Mesothelial cell of epicardium (in vitro differentiated cells): ENCODE data around the gene ODC1. TPM values are rescaled to one million over a fixed set of nuclear protein-coding genes. Genes with fewer than 3 reads are reported as not detected.

Experiments used
- DNase-seq, 2 experiments: peaks; one replicate each; pipeline ENCODE4 v3.0.0; 2021; ENCODE audit warnings: low spot score in 2 of 2; ENCODE audit not compliant: unreplicated experiment in 2 of 2
- H3K27ac Mint-ChIP-seq: 2 replicates; pipeline ENCODE4 v1.8.0; 2021; ENCODE audit warnings: mixed read lengths
- H3K27me3 Mint-ChIP-seq: 2 replicates; pipeline ENCODE4 v1.8.0; 2021; ENCODE audit warnings: low read depth, mixed read lengths
- H3K36me3 Mint-ChIP-seq: 2 replicates; pipeline ENCODE4 v1.8.0; 2021; ENCODE audit warnings: mixed read lengths
- H3K4me1 Mint-ChIP-seq: 2 replicates; pipeline ENCODE4 v1.8.0; 2021; ENCODE audit warnings: mixed read lengths
- H3K4me3 Mint-ChIP-seq: 2 replicates; pipeline ENCODE4 v1.8.0; 2021; ENCODE audit warnings: mild to moderate bottlenecking, moderate library complexity, mixed read lengths
- H3K9me3 Mint-ChIP-seq: 2 replicates; pipeline ENCODE4 v1.8.0; 2021; ENCODE audit warnings: mixed read lengths
- total RNA-seq: library from RNA; stranded (reverse); gene quantifications from 3 replicates; pipeline ENCODE4 v1.2.1, GENCODE V29; 2021
- TF ChIP-seq, protein P1 (sequence below): fragments of 200-600 bp; sonication (generic); IDR thresholded peaks from one replicate; pipeline ENCODE4 v1.5.0; 2021; ENCODE audit warnings: antibody characterized with exemption; ENCODE audit not compliant: unreplicated experiment

ODC1 gene
- total RNA-seq, 1 donor from 2014 or later, result 148 TPM

DNA sequence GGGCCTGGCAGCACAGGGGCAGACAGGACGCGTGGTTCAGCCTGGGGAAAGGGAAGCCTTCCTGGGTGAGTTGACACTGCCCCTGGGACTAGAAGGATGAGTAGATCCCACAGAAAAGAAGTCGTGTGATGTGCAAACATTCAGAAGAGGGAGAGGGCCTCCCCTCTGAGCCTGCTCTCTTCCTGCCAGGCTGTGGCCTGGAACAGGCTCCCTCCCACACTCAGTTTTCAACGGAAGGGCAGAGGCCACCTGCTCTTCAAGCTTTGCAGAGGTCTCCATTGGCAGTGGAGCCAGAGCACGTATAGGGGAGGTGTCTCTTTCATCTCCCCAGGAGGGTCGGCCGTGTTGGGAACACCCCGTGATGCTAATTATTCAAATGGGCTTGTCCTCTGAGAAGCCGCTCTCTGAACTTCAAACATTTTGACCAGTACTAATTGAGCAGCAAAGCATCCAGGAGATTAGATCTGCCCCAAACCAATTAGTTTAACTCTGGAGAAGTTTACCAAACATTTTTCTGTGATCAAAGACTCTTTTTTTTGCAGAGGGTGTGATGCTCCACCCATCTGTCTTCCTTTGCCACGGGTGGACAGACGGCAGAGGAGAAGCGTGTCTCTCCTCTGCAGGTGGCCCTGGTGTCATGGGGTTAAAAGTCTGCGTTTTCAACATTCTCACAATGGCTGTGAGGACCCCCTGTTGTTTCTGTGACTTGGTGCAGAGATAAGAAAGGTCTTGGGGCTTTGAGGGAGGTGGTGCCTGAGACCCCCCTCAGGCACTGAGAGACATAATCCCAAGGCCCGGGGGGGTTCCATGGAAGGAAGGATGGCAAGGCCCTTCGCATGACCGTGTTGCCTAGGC is 29.5 kb upstream of the ODC1 start:
- H3K36me3 Mint-ChIP-seq, result no peaks in the 10 kb centered on the region
- no peak overlapping the region for H3K4me3 Mint-ChIP-seq
- TF ChIP-seq, protein P1, sequence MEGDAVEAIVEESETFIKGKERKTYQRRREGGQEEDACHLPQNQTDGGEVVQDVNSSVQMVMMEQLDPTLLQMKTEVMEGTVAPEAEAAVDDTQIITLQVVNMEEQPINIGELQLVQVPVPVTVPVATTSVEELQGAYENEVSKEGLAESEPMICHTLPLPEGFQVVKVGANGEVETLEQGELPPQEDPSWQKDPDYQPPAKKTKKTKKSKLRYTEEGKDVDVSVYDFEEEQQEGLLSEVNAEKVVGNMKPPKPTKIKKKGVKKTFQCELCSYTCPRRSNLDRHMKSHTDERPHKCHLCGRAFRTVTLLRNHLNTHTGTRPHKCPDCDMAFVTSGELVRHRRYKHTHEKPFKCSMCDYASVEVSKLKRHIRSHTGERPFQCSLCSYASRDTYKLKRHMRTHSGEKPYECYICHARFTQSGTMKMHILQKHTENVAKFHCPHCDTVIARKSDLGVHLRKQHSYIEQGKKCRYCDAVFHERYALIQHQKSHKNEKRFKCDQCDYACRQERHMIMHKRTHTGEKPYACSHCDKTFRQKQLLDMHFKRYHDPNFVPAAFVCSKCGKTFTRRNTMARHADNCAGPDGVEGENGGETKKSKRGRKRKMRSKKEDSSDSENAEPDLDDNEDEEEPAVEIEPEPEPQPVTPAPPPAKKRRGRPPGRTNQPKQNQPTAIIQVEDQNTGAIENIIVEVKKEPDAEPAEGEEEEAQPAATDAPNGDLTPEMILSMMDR, result no peak
- no peaks in the 10 kb centered on the region for H3K9me3 Mint-ChIP-seq
- H3K27me3 Mint-ChIP-seq, result peaks cover 19% of the 10 kb centered on the region
- no peak for DNase-seq
- H3K4me1 Mint-ChIP-seq, result peaks cover 4% of the 10 kb centered on the region
- H3K27ac Mint-ChIP-seq, result no peak overlapping the region

DNA sequence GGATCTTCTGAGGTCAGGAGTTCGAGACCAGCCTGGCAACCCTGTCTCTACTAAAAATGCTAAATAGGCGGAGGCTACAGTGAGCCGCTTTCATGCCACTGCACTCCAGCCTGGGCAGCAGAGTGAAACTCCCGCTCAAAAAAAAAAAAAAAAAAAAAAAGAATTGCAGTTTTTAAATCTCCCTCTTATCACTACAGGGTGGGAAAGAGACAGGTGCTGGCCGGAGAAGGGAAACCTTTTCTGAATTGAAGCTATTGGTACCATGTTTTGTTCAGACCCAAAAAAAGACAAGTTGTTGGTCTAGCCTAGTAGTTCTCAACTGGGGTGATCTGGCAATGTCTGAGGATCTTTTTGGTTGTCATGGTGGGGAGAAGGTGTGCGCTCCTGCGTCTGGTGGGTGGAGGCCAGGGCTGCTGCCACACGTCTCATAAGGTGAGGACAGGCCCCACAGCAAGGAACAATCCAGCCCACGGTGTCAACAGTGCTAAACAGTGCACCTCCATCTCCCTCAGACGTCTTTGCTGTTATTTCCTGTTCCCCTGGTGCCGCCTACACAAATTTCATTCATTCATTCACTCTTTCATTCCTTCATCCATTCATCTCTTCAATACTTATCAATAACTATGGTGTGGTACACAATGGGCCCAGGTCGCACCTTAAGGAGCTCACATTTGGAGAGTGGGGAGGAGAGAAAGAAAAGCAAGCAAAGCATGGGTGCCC is 28.8 kb upstream of the ODC1 start:
- H3K27ac Mint-ChIP-seq, result no peak overlapping the region
- no peak overlapping the region for H3K4me3 Mint-ChIP-seq
- H3K36me3 Mint-ChIP-seq, result no peaks in the 10 kb centered on the region
- H3K4me1 Mint-ChIP-seq, result no peaks in the 10 kb centered on the region
- DNase-seq, result no peak
- no peaks in the 10 kb centered on the region for H3K9me3 Mint-ChIP-seq
- H3K27me3 Mint-ChIP-seq, result peaks cover 11% of the 10 kb centered on the region
- TF ChIP-seq, protein P1, result no peak

DNA sequence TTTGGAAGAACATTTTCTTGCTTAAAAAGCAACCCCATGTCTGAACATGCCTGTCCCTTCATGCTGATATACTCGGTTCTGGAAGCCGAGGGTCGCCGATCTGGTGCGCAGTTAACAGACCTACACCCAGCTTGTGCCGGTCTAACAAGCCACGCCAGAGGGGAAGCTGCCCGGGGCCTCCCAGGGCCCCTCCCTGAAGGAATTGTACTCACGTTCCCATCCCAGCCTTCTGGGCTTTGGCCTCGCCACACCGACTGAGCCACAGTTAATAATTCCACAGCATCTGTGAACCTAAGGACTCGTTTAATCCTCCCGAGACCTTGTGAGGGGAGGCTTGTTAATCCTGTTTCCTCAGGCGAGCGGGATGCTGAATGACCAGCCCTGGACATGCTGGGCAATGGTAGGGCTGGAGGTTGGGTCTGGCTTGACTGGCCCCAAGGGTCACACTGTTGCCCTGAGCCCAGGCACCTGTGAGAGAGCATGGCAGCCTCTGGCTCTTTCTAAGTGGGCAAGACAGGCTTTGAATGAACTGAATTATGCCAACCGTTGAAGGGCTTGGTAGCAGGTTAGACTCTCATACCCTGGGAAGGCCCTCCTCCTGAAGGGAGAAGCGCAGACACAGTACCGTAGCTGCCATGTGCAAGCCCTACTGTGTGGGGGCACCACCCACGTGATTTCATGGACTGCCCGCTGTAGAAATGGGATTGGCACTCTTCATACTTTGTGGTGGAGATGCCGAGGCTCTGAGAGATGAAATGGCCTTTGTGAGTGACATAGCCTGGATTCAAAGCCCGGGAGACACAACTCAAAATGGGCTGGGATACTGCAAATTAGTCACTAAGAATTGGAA is 27.9 kb upstream of the ODC1 start:
- H3K36me3 Mint-ChIP-seq, result no peaks in the 10 kb centered on the region

DNA sequence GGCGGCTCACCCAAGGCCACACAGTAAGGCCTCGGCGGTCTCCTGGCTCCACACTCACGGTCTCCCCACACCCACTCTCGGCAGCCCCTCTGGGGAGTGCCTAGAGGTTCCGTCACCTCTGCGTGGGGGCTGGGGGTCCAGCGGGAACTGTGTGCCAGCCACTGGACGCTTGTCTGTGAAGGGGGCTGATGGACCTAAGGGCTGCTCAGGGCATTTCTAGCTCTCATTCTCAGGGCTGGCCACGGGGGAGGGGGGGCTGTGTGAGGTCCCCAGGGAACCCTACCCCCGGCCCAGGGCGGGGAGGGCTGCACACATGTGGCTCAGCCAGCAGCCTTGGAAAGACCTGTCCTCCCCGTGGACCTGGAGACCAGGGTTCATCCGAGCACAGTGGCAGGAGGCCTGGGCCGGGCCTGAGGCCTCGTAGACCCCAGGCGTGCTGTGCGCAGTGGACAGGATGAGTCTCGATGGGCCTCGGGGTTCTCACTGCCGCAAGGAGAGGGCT is 27.1 kb upstream of the ODC1 start:
- H3K9me3 Mint-ChIP-seq, result no peaks in the 10 kb centered on the region

More for the DNA sequence above, 27.9 kb upstream of the ODC1 start:
- DNase-seq, result no peak
- Mint-ChIP-seq H3K4me3 (no peak overlapping the region), H3K9me3 (no peaks in the 10 kb centered on the region), H3K27ac (no peak overlapping the region), H3K27me3 (peaks cover 4% of the 10 kb centered on the region), H3K4me1 (no peaks in the 10 kb centered on the region)
- TF ChIP-seq, protein P1, result no peak

More for the DNA sequence above, 27.1 kb upstream of the ODC1 start:
- TF ChIP-seq, protein P1, result no peak
- DNase-seq, result no peak
- H3K4me1 Mint-ChIP-seq, result no peaks in the 10 kb centered on the region
- H3K27me3 Mint-ChIP-seq, result peaks cover 1% of the 10 kb centered on the region
- no peak overlapping the region for H3K27ac Mint-ChIP-seq
- no peaks in the 10 kb centered on the region for H3K36me3 Mint-ChIP-seq
- H3K4me3 Mint-ChIP-seq, result no peak overlapping the region
